ENCODE data around the gene RIPK3. TPM values are rescaled to one million over a fixed set of nuclear protein-coding genes. Genes with fewer than 3 reads are reported as not detected.
A peak's percentile ranks its signal among the peaks of the same experiment; 100 is the strongest.

Gene RIPK3
- total and polyA plus RNA-seq, 4 donors, result 1.0 to 2.9 (median 1.9) TPM

GRCh38 chr14:24335461-24336171 lies 4.2 kb downstream of the RIPK3 start:
- Histone ChIP-seq H3K27ac (ENCODE audit: low read depth in 1 of 2, low read length in 2 of 2) (peak overlapping the region in 1 of 2 donors; percentile 20), H3K4me1 (ENCODE audit: control insufficient read depth in 4 of 4, insufficient read depth in 4 of 4, low read length in 3 of 4) (peaks cover 9 to 47% (median 22%) of the 10 kb centered on the region in 4 donors), H3K9me3 (ENCODE audit: control insufficient read depth in 4 of 4, low read length in 3 of 4) (no peaks in the 10 kb centered on the region), H3K27me3 (ENCODE audit: control insufficient read depth in 4 of 4, insufficient read depth in 4 of 4, low read length in 3 of 4) (no peaks in the 10 kb centered on the region), H3K36me3 (ENCODE audit: control insufficient read depth in 4 of 4, insufficient read depth in 3 of 4, low read depth in 1 of 4, low read length in 3 of 4) (no peaks in the 10 kb centered on the region), H3K4me3 (ENCODE audit: low read depth in 1 of 3, low read length in 3 of 3) (no peak overlapping the region), H3K9ac (ENCODE audit: low read depth in 1 of 2, low read length in 2 of 2) (no peak overlapping the region)
- DNase-seq (ENCODE audit: low spot score), result no peak
- TF ChIP-seq JUND (IDR thresholded peaks at IDR 0.05) (no peak), NR2F2 (IDR thresholded peaks at IDR 0.05) (peak; percentile 96)
- 75% methylated on average over 12 of the region's 12 CpGs for WGBS

GRCh38 chr14:24334431-24335291 lies 5.1 kb downstream of the RIPK3 start, which contains the start of gene ADCY4:
Gene ADCY4, minus strand, starts transcription at chr14:24335071. Its CDS starts 419 bp downstream, at chr14:24334652.
- Histone ChIP-seq H3K27me3 (ENCODE audit: control insufficient read depth in 4 of 4, insufficient read depth in 4 of 4, low read length in 3 of 4) (no peaks in the 10 kb centered on the region), H3K4me1 (ENCODE audit: control insufficient read depth in 4 of 4, insufficient read depth in 4 of 4, low read length in 3 of 4) (peaks cover 9 to 47% (median 22%) of the 10 kb centered on the region in 4 donors), H3K9me3 (ENCODE audit: control insufficient read depth in 4 of 4, low read length in 3 of 4) (no peaks in the 10 kb centered on the region), H3K36me3 (ENCODE audit: control insufficient read depth in 4 of 4, insufficient read depth in 3 of 4, low read depth in 1 of 4, low read length in 3 of 4) (no peaks in the 10 kb centered on the region), H3K4me3 (ENCODE audit: low read depth in 1 of 3, low read length in 3 of 3) (peak within 1 kb of the TSS in 1 of 3 donors; percentile 31), H3K9ac (ENCODE audit: low read depth in 1 of 2, low read length in 2 of 2) (peak within 1 kb of the TSS in 1 of 2 donors; percentile 51), H3K27ac (ENCODE audit: low read depth in 1 of 2, low read length in 2 of 2) (peak within 1 kb of the TSS; percentile 23 to 43)
- 9% methylated on average over 65 of the region's 65 CpGs for WGBS
- TF ChIP-seq JUND (IDR thresholded peaks at IDR 0.05) (no peak), YY1 (IDR thresholded peaks at IDR 0.05) (no peak), ATF3 (IDR thresholded peaks at IDR 0.05) (no peak), GABPA (IDR thresholded peaks at IDR 0.05 in 1 of 2, conservative IDR thresholded peaks at IDR 0.05 in 1 of 2) (no peak), MAX (IDR thresholded peaks at IDR 0.05) (no peak), SP1 (IDR thresholded peaks at IDR 0.05) (no peak), FOXA1 (IDR thresholded peaks at IDR 0.05) (no peak), CTCF (IDR thresholded peaks at IDR 0.05; ENCODE audit: low read depth, low read length, missing input control) (no peak), TAF1 (conservative IDR thresholded peaks at IDR 0.05) (no peak), HNF4A (conservative IDR thresholded peaks at IDR 0.05) (no peak), RXRA (IDR thresholded peaks at IDR 0.05) (no peak), REST (IDR thresholded peaks at IDR 0.05) (no peak), HNF4G (IDR thresholded peaks at IDR 0.05) (no peak), NR2F2 (IDR thresholded peaks at IDR 0.05) (no peak), RAD21 (IDR thresholded peaks at IDR 0.05) (no peak), FOXA2 (IDR thresholded peaks at IDR 0.05) (no peak)
- DNase-seq (ENCODE audit: low spot score), result no peak

All from liver (tissue), 9 donors.